ENCODE measurements around the gene ELOVL6. TPM values are rescaled to one million over a fixed set of nuclear protein-coding genes. Genes with fewer than 3 reads are reported as not detected.

ELOVL6 gene
- total and polyA plus RNA-seq, 4 donors: 12.7 to 36.6 (median 24.6) TPM

DNA sequence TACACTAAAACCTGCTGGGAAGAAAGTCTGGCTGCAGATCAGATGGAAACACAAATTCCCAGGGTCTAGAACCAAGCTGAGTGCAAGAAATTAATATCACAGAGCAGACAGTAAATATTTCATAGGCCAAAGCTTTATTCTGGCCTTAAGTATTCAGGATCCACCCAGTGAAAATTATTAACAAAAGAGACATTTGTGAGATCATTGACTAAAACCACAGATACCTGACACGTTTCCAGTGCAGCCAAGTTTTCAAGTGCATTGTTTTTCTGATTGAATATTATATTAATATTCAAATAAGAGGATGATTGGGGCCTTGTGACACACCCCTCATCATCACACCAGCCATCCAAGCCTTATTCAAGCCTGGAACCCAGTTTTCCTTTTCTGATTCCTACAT lies 10.3 kb downstream of the ELOVL6 start:
- H3K27me3 ChIP-seq (ENCODE audit: control insufficient read depth, insufficient read depth, low read length): no peaks in the 10 kb centered on the region
- WGBS (ENCODE audit: insufficient coverage): no CpG with 5 or more reads among the region's 1 CpG
- H3K4me3 ChIP-seq (ENCODE audit: low read depth, low read length): no peak overlapping the region
- H3K9me3 ChIP-seq (ENCODE audit: control insufficient read depth, insufficient read depth, low read length): no peaks in the 10 kb centered on the region
- no peak overlapping the region for H3K27ac ChIP-seq (ENCODE audit: low read depth, low read length)
- peaks cover under 1% of the 10 kb centered on the region for H3K4me1 ChIP-seq (ENCODE audit: control insufficient read depth, insufficient read depth, low read length)
- H3K36me3 ChIP-seq (ENCODE audit: control insufficient read depth, insufficient read depth, low read length): no peaks in the 10 kb centered on the region
- no peak for DNase-seq (ENCODE audit: low read depth in 4 of 6, low spot score in 6 of 6)

DNA sequence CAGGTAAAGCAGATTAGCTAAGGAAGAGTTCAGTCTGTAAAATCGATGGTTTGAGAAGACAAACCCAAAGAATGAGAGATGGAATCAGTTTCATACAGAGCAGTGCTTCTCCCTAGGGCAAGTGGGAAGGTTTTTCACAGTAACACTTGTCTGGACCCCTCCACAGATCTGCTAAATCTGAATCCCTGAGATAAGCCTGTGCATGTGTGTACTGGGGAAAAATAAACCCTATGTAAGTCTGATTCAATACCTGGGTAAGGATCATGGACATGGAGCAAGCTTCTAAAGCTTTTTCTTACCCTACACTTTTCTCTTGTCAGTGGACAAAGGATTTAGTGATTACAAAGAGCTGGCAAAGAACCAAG lies 13.6 kb downstream of the ELOVL6 start:
- WGBS (ENCODE audit: insufficient coverage): no CpG with 5 or more reads among the region's 1 CpG
- no peak overlapping the region for H3K27ac ChIP-seq (ENCODE audit: low read depth, low read length)
- no peak for DNase-seq (ENCODE audit: low read depth in 4 of 6, low spot score in 6 of 6)
- H3K27me3 ChIP-seq (ENCODE audit: control insufficient read depth, insufficient read depth, low read length): no peaks in the 10 kb centered on the region
- no peaks in the 10 kb centered on the region for H3K9me3 ChIP-seq (ENCODE audit: control insufficient read depth, insufficient read depth, low read length)
- H3K4me3 ChIP-seq (ENCODE audit: low read depth, low read length): no peak overlapping the region
- H3K4me1 ChIP-seq (ENCODE audit: control insufficient read depth, insufficient read depth, low read length): no peaks in the 10 kb centered on the region
- H3K36me3 ChIP-seq (ENCODE audit: control insufficient read depth, insufficient read depth, low read length): no peaks in the 10 kb centered on the region

DNA sequence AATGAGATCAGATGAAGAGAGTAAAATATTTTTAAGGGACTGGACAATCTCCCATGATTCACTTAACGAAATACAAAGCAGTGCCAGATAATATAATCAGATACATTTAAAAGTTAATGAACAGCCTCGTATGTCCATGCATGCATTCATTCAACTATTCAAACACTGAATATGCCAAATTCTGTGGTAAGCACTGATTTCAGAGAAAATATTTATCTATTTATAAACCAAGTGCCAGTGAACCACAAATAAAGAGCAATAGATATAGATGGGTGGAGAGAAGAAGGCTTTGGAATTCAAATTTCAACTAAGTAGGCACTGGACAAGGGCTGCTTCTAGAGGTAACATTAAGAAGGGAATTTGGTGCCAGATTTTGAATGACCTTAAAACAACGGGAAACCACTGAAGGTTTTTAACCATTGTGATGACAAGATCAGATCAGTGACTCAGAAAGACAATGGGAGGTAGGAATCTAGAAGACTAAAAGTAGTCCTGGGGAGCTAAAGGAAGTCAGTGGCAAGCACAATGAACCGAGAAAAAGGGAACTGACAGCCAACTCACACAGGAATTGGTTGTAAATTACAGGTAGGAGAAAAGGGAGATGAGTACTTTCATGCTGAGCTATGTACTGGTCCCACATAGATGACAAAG lies 14.2 kb downstream of the ELOVL6 start:
- H3K27me3 ChIP-seq (ENCODE audit: control insufficient read depth, insufficient read depth, low read length): no peaks in the 10 kb centered on the region
- WGBS (ENCODE audit: insufficient coverage): 19% methylated on average over 2 of the region's 4 CpGs
- H3K4me1 ChIP-seq (ENCODE audit: control insufficient read depth, insufficient read depth, low read length): no peaks in the 10 kb centered on the region
- H3K9me3 ChIP-seq (ENCODE audit: control insufficient read depth, insufficient read depth, low read length): no peaks in the 10 kb centered on the region
- H3K27ac ChIP-seq (ENCODE audit: low read depth, low read length): no peak overlapping the region
- no peak overlapping the region for H3K4me3 ChIP-seq (ENCODE audit: low read depth, low read length)
- DNase-seq (ENCODE audit: low read depth in 4 of 6, low spot score in 6 of 6): no peak
- no peaks in the 10 kb centered on the region for H3K36me3 ChIP-seq (ENCODE audit: control insufficient read depth, insufficient read depth, low read length)

DNA sequence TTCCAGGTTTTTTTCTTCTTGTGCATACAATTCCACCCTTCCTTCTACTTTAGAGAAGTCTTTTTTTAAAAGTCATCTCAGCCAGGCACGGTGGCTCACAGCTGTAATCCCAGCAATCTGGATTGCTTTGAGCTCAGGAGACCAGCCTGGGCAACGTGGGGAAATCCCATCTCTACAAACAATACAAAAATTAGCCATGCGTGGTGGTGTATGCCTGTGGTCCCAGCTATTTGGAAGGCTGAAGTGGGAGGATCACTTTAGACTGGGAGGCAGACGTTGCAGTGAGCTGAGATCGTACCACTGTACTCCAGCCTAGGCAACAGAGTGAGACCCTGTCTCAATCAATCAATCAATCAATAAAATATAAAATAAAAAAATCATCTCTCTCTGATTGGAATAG lies 14.8 kb downstream of the ELOVL6 start:
- Histone ChIP-seq H3K36me3 (ENCODE audit: control insufficient read depth, insufficient read depth, low read length) (no peaks in the 10 kb centered on the region), H3K4me3 (ENCODE audit: low read depth, low read length) (no peak overlapping the region), H3K9me3 (ENCODE audit: control insufficient read depth, insufficient read depth, low read length) (no peaks in the 10 kb centered on the region), H3K27ac (ENCODE audit: low read depth, low read length) (no peak overlapping the region), H3K4me1 (ENCODE audit: control insufficient read depth, insufficient read depth, low read length) (no peaks in the 10 kb centered on the region), H3K27me3 (ENCODE audit: control insufficient read depth, insufficient read depth, low read length) (no peaks in the 10 kb centered on the region)
- 0% methylated on average over 1 of the region's 5 CpGs for WGBS (ENCODE audit: insufficient coverage)
- no peak for DNase-seq (ENCODE audit: low read depth in 4 of 6, low spot score in 6 of 6)

DNA sequence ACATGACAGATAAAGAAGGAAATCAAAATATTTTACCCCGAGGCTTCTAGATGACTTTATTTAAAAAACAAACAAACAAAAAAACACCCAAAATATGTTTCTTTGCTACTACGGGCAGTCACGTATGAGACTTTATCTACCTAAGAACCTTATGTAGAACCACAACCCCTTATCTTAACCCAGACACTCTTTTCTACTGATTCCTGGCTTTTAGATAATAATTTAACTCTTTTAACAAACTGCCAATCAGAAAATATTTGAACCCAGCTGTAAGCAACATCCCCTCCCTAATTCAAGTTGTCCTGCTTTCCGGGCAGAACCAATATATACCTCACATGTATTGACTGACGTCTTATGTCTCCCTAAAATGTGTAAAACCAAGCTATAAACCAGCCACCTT lies 15.4 kb downstream of the ELOVL6 start:
- H3K27me3 ChIP-seq (ENCODE audit: control insufficient read depth, insufficient read depth, low read length): no peaks in the 10 kb centered on the region
- no peak overlapping the region for H3K4me3 ChIP-seq (ENCODE audit: low read depth, low read length)
- H3K4me1 ChIP-seq (ENCODE audit: control insufficient read depth, insufficient read depth, low read length): no peaks in the 10 kb centered on the region
- no peak for DNase-seq (ENCODE audit: low read depth in 4 of 6, low spot score in 6 of 6)
- no peak overlapping the region for H3K27ac ChIP-seq (ENCODE audit: low read depth, low read length)
- 91% methylated on average over 5 of the region's 5 CpGs for WGBS (ENCODE audit: insufficient coverage)
- H3K9me3 ChIP-seq (ENCODE audit: control insufficient read depth, insufficient read depth, low read length): no peaks in the 10 kb centered on the region
- H3K36me3 ChIP-seq (ENCODE audit: control insufficient read depth, insufficient read depth, low read length): peaks cover 5% of the 10 kb centered on the region

DNA sequence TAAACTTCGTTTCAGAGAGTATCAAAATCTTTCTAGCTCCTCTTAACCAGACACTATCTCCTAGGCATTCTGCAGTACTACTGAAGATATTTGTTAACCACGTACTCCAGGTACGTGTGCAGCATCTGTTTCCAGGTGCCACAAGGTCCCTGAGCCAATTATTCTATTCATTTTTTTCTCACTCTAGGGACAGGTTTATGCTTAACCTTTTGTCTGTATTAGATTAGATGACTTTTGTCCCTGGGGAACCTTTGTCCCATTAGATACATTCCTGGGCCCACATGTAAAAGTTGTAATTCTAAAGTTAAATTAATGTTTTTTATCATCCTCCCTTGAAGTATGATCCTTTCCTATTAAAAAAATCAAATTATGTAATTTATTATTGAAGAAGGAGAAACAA lies 16.5 kb downstream of the ELOVL6 start:
- Histone ChIP-seq H3K36me3 (ENCODE audit: control insufficient read depth, insufficient read depth, low read length) (peaks cover 8% of the 10 kb centered on the region), H3K27me3 (ENCODE audit: control insufficient read depth, insufficient read depth, low read length) (no peaks in the 10 kb centered on the region), H3K27ac (ENCODE audit: low read depth, low read length) (no peak overlapping the region), H3K4me1 (ENCODE audit: control insufficient read depth, insufficient read depth, low read length) (no peaks in the 10 kb centered on the region), H3K9me3 (ENCODE audit: control insufficient read depth, insufficient read depth, low read length) (no peaks in the 10 kb centered on the region), H3K4me3 (ENCODE audit: low read depth, low read length) (no peak overlapping the region)
- WGBS (ENCODE audit: insufficient coverage): 92% methylated on average over 2 of the region's 3 CpGs
- DNase-seq (ENCODE audit: low read depth in 4 of 6, low spot score in 6 of 6): no peak

DNA sequence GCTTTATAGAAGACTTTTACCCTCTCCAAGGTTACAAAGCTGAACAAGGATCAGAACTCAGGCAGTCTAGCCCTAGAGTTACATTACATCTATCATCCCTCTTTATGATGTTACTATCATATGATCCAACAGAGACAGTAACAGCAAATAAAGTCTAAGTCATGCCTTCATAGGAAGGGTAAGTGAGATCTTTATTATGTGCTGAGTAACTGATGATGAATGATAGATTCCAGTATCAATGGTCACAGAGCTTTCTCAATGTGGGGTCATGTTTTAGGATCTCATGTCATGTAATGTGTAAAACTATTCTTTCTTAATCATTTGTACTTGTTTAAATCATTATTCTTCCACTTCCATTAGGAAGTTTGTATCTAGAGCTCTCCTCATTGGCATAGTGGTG lies 22.8 kb downstream of the ELOVL6 start:
- H3K27me3 ChIP-seq (ENCODE audit: control insufficient read depth, insufficient read depth, low read length): no peaks in the 10 kb centered on the region
- no peak for DNase-seq (ENCODE audit: low read depth in 4 of 6, low spot score in 6 of 6)
- peaks cover 9% of the 10 kb centered on the region for H3K36me3 ChIP-seq (ENCODE audit: control insufficient read depth, insufficient read depth, low read length)
- no peaks in the 10 kb centered on the region for H3K4me1 ChIP-seq (ENCODE audit: control insufficient read depth, insufficient read depth, low read length)
- no peak overlapping the region for H3K4me3 ChIP-seq (ENCODE audit: low read depth, low read length)
- no peak overlapping the region for H3K27ac ChIP-seq (ENCODE audit: low read depth, low read length)
- no peaks in the 10 kb centered on the region for H3K9me3 ChIP-seq (ENCODE audit: control insufficient read depth, insufficient read depth, low read length)

DNA sequence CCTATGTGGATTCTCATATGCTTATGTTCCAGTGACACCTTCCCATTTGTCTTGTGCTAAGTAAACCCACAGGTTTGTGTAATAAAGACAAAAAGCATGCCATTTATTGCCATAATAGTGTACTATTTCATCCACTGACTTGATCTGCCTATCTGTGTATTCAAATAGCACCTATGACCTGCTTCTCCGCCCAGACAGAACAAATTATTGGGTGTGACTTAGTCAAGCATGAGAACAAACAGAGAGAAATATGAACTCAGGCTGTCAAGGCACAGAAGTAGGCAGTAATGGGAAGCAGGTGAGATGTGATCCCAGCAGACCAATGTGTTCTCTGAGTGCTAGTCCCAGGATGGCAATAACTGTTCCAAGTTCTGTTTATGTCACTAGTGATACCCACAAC lies 25.4 kb downstream of the ELOVL6 start:
- Histone ChIP-seq H3K36me3 (ENCODE audit: control insufficient read depth, insufficient read depth, low read length) (peaks cover 6% of the 10 kb centered on the region), H3K4me1 (ENCODE audit: control insufficient read depth, insufficient read depth, low read length) (no peaks in the 10 kb centered on the region), H3K4me3 (ENCODE audit: low read depth, low read length) (no peak overlapping the region), H3K9me3 (ENCODE audit: control insufficient read depth, insufficient read depth, low read length) (no peaks in the 10 kb centered on the region), H3K27ac (ENCODE audit: low read depth, low read length) (no peak overlapping the region), H3K27me3 (ENCODE audit: control insufficient read depth, insufficient read depth, low read length) (no peaks in the 10 kb centered on the region)
- DNase-seq (ENCODE audit: low read depth in 4 of 6, low spot score in 6 of 6): no peak
- WGBS (ENCODE audit: insufficient coverage): no CpG with 5 or more reads among the region's 1 CpG

DNA sequence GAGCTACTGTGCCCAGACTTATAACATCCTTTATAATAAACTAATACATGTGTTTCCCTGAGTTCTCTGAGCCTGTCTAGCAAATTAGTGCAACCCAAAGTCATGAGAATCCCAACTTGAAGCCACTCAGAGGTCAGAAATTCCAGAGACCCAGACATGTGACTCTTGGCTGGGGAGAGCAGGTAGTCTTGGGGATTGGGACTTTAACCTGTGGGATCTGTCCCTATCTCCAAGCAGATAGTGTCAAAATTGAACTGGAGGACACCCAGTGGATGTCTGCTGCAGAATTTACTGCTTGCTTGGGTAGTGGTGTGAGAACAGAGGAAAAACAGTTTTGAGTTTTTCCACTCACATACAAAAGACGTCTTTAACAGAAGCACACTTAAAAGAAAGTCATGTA lies 26.4 kb downstream of the ELOVL6 start:
- WGBS (ENCODE audit: insufficient coverage): no CpG with 5 or more reads among the region's 1 CpG
- H3K36me3 ChIP-seq (ENCODE audit: control insufficient read depth, insufficient read depth, low read length): peaks cover 4% of the 10 kb centered on the region
- H3K27me3 ChIP-seq (ENCODE audit: control insufficient read depth, insufficient read depth, low read length): no peaks in the 10 kb centered on the region
- no peaks in the 10 kb centered on the region for H3K9me3 ChIP-seq (ENCODE audit: control insufficient read depth, insufficient read depth, low read length)
- H3K27ac ChIP-seq (ENCODE audit: low read depth, low read length): no peak overlapping the region
- H3K4me1 ChIP-seq (ENCODE audit: control insufficient read depth, insufficient read depth, low read length): no peaks in the 10 kb centered on the region
- H3K4me3 ChIP-seq (ENCODE audit: low read depth, low read length): no peak overlapping the region
- DNase-seq (ENCODE audit: low read depth in 4 of 6, low spot score in 6 of 6): no peak

DNA sequence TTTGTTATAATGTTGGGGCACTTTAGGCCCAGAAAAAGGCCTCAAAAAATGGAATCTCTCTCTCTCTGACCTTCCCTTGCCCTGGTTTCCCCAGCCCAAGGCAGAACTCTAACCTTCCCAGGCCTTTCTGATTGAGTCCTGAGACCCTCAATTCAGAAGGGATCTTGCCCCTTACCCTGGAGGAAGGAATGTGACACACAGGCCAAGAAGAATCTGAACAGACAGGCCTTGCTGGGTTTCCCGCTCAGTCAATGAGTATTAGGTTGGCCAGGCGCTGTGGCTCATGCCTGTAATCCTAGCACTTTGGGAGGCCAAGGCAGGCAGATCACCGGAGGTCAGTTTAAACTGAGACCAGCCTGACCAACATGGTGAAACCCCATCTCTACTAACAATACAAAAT lies 27.6 kb downstream of the ELOVL6 start:
- Histone ChIP-seq H3K9me3 (ENCODE audit: control insufficient read depth, insufficient read depth, low read length) (no peaks in the 10 kb centered on the region), H3K27ac (ENCODE audit: low read depth, low read length) (no peak overlapping the region), H3K27me3 (ENCODE audit: control insufficient read depth, insufficient read depth, low read length) (no peaks in the 10 kb centered on the region), H3K36me3 (ENCODE audit: control insufficient read depth, insufficient read depth, low read length) (peaks cover 2% of the 10 kb centered on the region), H3K4me1 (ENCODE audit: control insufficient read depth, insufficient read depth, low read length) (no peaks in the 10 kb centered on the region), H3K4me3 (ENCODE audit: low read depth, low read length) (no peak overlapping the region)
- 100% methylated on average over 1 of the region's 3 CpGs for WGBS (ENCODE audit: insufficient coverage)
- DNase-seq (ENCODE audit: low read depth in 4 of 6, low spot score in 6 of 6): no peak

Measured in spinal cord (tissue), 10 donors.